ENCODE results near the gene ST6GALNAC6.
"Not testable (repeated sequence)": the region's sequence is repeated elsewhere in the genome, so short reads cannot be mapped to it uniquely, and the experiment has no call there.

ST6GALNAC6 gene

DNA sequence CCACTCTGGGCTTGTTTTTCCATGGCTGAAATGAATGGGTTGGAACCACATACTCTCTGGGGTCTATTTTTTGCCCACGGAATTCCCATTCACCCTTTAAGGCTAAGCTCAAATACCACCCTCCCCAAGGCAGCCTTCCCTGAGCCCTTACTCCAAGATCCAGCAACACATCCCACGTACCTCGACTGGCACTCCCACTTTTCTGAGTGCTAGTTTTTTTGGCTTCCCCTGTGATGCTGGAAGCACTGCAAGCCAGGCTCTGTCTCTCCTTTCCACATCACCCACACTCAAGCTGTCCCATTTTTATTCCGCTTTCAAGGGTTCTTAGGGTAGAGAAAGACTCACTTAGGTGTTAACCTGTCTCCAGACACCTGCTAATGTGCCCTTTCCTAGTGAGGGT, 6.0 kb downstream of the ST6GALNAC6 start:
- no peak for DNase-seq (ENCODE audit: low read depth in 2 of 2)

DNA sequence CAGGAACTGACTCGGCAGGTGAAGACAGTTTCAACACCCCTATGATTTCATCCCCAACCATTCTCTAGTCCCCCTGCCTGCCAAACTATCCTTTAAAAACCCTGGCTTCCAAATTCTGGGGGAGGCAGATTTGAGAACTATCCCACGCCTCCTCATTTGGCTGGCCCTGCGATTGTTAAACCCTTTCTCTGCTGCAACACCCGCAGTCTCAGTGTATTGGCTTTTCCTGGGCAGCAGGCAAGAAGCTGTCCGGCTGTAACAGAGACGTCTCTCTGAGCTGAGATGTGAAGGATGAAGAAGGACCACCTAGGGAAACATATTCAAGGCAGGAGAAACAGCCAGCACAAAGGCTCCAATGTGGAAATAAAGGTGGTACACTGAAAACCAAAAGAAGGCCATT, 6.6 kb downstream of the ST6GALNAC6 start:
- DNase-seq (ENCODE audit: low read depth in 2 of 2), result no peak

DNA sequence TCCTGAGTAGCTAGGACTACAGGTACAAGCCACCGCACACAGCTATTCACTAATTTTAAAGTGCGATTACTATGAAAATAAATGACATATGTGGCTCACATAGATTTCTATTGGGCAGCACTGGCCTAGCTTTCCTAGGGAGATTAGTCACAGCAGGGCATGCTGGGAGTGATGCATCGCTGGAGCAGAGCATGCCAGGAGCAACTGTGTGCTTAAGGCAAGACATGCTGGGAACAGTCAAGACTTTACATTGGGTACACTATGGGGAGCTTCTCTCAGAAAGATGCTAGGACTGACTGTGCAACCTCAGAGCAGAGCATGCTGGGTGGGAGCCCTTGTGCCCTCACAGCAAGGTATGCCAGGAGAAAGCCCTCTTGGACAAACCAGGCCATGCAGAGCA, 9.3 kb downstream of the ST6GALNAC6 start:
- no peak for DNase-seq (ENCODE audit: low read depth in 2 of 2)

DNA sequence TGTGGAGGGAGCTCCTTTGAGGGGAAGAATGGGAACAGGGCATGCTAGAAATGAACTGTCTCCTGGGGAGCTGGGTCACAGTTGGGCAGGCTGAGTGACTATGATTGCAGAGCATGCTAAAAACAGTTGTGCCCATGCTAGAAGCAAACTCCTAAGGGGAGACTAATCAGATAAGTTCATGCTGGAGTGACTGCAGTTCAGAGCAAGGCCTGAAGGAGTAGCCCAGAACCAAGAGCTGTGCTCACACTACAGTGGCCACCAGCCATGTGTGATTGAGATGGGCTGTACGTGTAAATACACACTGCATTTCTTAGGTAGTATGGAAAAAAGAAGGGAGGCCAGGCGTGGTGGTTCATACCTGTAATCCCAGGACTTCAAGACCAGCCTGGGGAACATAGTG, 11.6 kb downstream of the ST6GALNAC6 start:
- DNase-seq (ENCODE audit: low read depth in 2 of 2), result no peak

DNA sequence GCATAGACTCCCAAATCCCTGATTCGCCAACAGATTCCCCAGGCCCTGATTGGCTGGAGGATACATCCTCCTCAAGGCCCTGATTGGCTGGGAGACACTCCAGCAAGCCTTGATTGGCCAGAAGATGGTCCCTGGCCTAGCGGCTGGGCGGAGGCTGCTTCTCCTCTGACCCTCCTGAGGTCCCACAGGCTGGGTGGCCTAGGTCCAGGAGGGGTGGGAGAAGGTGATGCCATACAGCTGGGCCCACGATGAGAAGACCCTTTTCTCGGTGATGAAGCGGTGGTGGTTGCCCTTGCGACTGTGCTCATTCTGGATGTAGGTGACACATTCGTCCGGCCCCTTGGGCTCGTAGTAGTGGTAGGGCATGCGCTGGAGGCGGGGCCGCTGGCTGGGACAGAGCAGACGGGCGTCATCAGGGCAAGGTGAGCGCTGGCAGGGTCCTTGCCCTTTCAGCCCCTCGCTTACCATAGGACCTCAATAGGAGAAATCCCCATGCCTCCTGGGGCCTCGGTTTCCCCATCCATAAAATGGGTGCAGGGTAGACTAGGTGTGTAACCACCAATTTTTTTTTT, 12.9 kb downstream of the ST6GALNAC6 start:
- DNase-seq (ENCODE audit: low read depth in 2 of 2), result no peak

DNA sequence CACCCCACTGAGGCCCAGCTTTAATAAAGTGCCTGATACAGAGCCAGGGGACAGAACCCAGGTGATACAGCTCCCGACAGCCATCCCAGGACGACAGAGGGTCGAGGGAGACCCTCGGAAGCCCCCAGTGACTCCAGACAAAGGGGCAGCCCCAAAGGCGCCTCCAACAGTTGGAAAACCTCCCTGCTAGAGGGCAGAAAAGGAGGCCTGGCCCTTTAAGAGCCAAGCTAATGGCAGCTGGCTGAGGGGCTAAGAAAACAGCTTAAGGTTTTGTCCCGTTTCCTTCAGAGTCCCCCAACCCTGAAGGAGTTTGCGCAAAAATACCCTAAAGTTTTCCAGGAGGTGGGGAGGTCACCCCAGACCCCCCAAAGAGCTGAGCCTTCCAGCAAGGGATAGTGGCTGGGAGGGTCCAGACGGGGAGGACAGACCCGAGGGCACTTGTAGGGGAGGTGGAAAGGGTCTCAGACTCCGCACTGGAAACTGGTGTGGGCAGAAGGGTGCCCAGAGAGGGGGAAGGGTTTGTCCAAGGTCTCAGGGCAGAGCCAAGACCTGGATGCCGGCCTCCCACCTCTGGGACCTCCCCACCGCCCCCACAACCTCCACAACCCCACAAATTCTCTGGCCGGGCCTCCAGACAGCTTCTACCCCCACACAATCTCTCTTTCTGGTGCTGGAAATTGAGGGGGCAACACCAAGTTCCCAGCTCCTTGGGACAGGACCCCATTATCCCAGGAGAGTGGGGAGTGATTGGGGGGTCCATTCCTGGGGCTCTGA, 13.7 kb downstream of the ST6GALNAC6 start:
- no peak for DNase-seq (ENCODE audit: low read depth in 2 of 2)

DNA sequence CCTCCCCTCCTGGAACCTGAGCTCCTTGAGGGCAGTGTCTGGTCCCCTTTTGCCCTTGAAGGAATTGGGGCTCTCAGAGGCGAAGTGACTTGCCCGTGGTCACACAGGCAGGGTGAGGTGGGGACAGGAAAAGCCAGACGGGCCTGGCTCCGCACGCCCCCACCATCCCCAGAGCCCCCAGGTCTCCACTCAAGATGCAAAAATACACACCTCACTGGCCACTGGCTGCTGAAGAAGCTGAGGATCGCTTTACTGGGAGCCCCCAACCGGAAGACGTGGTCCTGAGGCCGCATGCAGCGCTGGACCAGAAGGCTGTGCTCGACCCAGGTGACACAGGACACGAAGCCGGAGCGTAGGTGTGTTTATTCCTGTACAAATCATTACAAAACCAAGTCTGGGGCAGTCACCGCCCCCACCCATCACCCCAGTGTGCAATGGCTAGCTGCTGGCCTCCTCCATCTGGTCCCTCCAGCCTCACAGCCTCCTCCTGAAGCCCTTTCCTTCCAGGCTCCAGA, 14.4 kb downstream of the ST6GALNAC6 start:
- no peak for DNase-seq (ENCODE audit: low read depth in 2 of 2)

DNA sequence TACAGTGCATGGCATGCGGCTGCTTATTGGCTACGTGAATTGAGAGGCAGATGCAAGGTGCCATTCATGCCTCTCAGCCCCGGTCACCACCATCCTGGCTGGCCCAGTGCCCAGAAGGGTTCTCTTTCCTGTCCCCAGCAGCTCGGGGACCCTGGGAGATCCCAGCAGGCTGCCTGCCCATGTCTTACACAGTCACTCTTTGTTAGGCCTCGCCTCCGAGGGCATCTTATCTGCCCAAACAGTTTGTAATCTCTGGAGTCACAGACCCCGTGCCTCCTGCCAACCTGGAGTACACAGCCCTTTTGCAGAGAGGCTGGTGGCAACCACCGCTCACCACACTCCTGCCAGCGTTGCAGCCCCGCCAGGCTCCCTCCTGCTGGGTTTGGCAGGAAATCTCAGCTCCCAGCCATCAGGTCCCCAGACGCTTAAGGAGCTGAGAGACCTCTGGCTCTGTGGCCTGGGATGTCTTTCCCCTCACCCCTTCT, 14.9 kb downstream of the ST6GALNAC6 start:
- no peak for DNase-seq (ENCODE audit: low read depth in 2 of 2)

DNA sequence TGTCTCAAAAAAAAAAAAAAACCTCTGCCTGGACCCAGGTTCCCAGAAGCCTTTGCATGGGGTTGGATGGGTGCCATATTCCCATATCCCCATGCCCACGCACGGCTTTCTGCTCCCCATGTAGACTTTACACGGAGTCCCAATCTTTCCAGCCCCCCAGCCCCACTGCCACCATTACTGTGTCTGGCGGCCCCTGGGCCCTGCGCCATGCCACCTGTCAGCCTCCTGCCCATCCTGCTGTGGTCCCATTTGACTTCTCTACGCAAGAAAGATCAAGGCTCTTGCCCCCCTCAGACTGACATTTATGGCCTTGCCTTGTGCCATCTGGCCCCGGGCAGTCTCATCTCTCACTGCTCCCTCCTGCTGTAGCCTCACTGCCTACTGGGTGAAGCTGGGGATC, 15.4 kb downstream of the ST6GALNAC6 start:
- DNase-seq (ENCODE audit: low read depth in 2 of 2), result no peak

DNA sequence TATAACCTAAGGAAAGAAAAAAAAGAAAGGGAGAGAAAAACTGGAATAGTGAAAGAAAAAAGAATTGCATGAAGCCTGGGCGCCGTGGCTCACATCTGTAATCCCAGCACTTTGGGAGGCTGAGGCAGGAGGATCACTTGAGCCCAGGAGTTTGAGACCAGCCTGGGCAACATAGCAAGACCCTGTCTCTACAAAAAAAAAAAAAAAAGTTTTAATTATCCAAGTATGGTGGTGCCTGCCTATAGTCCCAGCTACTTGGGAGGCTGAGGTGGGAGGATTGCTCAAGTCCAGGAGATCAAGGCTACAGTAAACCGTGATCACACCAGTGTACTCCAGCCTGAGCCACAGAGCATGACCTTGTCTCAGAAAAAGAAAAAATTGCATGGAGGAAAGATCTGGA, 17.7 kb downstream of the ST6GALNAC6 start:
- not testable (repeated sequence) for DNase-seq (ENCODE audit: low read depth in 2 of 2)

DNA sequence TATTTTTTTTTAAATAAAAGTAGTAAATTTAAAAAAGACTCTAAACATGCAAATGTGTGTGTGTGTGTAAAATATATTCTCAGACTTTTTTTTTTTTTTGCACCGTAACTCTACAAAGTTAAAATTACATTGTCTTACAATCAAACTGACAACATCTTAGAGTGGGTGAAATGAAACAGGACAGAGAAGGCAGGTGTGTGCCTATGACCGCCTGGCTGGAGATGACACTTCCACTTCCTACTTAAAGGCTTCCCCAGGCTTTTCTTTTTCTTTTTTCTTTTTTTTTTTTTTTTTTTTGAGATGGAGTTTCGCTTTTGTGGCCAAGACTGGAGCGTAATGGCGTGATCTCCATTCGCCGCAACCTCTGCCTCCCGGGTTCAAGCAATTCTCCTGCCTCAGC, 19.3 kb downstream of the ST6GALNAC6 start:
- no peak for DNase-seq (ENCODE audit: low read depth in 2 of 2)

DNA sequence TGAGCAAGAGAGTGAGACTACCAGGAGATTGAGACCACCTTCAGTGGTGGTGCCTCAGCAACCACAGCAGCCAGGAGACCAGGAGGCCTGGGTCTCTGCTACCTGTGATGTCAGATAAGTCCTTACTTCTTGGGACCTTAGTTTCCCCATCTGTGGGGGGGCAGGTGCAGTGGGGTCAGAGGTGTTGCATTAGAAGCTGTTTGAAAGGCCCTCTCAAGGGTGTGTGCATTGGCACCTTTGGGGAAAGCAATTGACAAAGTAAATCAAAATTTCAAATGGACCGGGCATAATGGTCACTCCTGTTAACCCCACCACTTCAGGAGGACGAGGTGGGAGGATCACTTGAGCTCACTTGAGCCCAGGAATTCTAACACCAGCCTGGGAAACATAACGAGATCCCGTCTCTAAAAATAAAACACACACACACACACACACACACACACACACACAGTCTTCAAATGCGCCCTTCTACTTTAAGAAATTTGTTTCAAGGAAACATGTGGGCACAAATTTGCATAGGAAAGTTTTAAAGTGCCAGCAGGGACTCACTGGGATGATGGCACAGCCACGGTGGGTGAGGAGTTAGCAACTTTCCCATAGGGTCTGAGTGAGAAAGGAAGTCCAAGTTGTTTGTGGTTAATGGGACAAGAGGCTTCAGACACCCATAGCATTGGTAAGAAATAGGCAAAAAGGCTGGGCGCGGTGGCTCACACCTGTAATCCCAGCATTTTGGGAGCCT, 20.6 kb downstream of the ST6GALNAC6 start:
- DNase-seq (ENCODE audit: low read depth in 2 of 2), result no peak

DNA sequence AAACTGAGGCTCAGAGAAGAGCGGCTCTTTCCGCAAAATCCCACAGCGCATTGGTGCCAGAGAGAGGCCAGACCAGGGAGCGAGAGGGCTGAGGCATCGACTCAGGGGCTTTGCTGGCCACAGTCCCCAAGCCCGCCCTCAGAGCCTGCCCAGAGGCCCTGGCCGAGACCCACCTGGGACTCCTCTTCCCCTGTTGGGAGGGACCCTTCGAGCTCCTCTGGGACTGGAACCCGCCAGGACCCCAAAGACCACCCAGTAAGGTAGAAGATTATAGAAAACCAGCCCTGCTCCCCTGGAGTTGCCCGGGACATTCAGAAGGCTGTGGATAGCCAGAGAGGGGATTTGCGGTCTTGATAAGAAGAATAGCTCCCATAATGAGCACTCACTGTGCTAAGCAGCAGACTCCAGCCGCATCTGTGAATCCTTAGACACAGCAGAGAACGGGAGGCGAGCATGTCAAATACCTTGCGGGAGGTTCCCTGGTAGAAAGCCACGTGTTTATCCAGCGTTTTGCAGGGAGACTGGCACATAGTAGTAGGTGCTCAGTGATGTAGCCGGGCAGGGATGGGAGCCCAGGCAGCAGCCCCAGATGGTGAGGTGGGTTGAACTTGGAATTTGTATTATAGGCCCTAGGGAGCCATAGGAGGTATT, 21.3 kb downstream of the ST6GALNAC6 start:
- DNase-seq (ENCODE audit: low read depth in 2 of 2), result no peak

DNA sequence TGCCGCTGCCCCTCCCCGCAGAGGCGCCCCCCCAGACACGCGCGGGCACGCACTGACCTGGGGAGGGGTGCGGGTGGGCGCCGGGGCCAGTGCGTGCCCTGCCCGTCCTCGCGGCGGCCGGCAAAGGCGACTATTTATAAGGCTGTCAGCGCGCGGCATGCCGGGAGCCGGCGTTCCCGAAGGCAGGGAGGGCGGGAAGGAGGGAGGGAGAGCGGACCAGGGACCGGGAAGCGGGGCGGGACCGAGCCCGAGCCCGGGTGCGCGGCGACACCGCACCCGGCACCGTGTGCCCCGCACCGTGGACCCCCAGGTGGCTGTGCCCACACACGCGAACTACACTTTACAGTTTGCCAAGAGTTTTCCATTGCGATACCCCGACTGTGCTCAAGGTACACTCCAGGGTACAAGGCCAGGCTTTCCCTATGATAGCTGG, 21.8 kb downstream of the ST6GALNAC6 start, which contains the start of gene AK1:
Gene AK1 (minus strand): TSS at position 110 of the 433 bp plus-strand sequence. CDS start 3,058 bp downstream, outside the sequence.
- no peak for DNase-seq (ENCODE audit: low read depth in 2 of 2)

DNA sequence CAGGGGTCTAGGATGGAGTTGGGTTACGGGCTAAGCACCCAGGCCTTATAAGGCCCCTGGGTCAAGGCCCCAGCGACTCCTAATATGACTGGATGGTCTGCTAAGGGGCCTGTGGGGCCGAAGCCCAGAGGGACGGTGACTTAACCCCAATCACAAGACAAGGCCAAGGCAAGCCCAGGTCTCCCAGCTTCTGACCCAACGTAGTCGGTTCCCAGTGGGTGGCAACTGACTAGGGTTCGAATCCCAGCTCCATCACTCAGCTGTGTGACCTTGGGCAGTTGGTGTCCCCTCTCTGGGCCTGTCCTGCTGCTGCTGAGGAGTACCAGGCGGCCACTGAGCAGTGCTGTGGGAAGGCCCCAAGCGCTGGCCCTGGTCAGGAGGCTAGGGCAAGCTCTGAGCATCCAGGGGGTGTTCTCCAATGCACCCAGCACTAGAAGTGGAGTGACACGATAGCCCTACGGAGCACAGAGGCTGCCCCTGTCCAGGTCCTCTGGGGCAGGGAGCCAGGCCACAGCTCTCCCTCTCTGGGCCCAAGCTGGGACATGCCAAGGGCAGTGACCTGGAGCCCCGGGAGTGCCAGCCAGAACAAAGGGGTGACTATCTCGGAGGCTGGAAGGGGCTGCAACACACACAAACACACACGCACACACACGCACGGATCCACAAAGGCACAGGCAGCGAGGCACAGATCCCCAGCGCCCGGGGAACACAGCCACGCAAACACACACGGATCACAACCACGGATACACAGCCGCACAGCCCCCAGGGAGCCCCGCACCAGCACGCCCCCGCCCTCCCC, 22.4 kb downstream of the ST6GALNAC6 start:
- DNase-seq (ENCODE audit: low read depth in 2 of 2), result no peak

DNA sequence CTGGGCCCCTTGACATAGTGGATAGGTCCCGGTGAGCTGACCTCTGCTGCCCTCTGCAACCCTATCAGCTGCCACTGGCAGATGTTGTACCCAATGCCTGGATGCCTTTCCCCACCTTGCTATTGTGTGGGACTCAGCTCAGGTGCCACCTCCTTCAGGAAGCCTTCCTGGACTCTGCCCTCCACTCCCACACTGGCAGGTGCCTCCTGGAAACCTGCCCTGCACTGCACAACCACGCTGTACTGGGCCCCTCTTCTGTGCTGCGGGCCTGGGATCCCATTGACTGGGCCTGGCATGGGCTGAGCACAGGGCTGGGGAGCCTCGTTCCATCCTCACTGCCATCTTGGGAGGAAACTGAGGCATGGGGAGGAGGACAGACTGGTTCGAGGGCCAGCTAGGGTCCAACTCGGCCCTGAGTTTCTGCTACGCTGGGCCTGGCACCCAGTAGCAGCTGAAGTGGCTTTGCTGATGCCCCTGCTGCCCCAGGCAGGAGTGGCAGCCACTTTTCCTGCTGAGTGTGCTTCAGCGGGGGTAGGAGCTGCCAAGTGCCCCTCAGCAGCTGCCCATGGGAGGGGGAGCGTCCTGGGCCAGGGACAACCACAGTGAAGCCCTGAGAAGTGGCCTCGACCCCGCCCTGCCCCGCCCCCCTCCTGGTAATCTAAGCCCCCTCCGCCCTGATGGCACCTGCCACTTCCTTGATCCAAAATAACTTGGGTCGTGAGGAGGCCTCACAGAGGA, 23.2 kb downstream of the ST6GALNAC6 start:
- no peak for DNase-seq (ENCODE audit: low read depth in 2 of 2)

DNA sequence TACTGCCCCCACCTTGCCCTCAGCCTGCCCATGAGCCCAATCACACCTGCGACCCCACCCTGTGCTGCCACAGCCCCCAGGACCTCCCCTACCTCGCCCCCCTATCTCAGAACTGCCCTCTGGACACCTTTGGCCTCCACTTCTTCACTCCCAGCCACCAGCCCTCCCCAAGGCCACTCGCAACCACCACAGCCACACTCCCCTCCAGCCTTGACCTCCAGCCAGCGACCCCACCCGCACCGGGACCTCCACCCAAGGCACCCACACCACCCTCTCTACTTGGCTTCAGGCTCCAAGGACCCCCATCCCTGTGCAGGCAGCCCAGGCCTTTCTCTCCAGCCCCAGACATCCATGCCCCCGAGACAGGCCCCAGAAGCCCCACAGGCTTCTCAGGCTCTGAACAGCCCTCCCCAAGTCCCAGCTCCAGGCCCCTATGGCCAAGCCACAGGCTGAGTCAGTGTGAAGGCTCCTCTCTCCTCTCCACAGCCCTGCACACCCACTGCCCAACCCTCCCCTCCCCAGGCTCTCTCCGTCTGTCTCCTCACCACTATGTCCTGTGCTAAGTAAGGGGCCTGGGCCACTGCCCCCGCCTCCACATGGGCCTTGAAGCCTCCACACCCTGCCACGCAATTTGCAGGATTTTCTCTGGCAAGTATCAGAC, 24.0 kb downstream of the ST6GALNAC6 start:
- no peak for DNase-seq (ENCODE audit: low read depth in 2 of 2)

DNA sequence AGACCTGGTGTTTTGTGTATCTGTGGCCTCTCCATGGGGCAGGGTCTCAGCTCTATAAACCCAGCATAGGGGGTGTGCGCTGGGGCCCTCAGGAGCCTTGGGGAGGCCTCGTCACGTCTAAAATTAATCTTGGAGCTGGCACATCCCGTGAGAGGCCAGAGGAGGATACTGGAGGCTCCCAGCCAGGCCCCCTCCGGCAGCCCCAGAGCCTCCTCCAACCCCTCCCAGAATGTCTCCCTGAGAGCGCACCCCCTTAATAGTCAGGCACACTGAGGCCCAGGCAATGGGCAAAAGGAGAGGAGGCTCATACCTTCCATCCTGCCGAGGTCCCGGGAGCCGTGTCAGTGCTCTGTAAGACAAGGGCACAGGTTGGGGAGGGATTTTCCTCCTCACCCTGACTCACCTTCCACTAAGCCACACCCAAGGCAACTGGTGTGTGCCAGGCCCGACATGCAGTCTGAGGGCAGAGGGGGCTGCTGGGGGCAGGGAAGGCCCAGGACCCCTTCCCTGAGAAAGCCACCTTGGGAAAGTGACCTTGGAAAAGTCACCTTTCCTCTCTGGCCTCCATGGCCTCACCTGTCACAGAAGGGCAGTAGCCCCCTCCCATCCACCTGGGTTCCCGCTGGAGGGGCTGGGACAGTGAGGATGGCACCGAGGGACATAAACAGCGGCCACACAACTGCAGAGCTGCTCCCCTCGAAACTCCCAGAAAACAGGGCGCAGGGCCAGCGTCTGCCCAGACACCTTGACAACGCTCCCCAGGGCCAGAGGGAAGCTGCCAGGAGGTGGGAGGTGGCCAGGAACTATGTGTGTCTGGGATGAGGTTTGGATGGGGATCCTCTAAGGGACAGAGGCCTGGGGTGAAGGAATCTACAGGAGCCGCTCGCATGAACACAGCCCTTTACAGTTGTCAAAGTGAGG, 24.8 kb downstream of the ST6GALNAC6 start:
- no peak for DNase-seq (ENCODE audit: low read depth in 2 of 2)

DNA sequence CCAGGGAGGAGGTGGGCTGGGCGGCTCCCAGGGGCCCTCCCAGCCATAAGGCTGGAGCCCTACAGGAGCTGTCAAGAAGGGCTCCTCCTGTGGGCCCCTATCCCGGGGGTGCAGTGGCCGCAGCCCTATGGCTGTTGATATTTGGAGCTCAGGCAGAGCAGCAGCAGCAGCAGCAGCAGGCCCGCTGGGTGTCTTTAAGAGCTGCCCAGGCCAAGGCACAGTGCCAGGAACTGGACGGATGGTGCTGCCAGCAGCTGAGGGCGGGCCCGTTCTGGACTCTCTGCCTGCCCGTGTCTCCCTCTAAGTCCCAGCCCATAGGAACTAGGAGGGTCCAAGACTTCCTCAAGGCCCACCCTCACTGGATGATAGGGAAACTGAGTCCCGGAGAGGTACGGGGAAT, 25.5 kb downstream of the ST6GALNAC6 start:
- DNase-seq (ENCODE audit: low read depth in 2 of 2), result no peak
